Upper lobe of left lung (tissue), 6 donors: ENCODE measurements around the gene RAB20. TPM values are rescaled to one million over a fixed set of nuclear protein-coding genes. Genes with fewer than 3 reads are reported as not detected.
A peak's percentile ranks its signal among the peaks of the same experiment; 100 is the strongest.

Source experiments
- ATAC-seq, 2 donors: fragments of 200-7000 bp; cut with Tn5 transposase; one replicate each; pipeline ENCODE4 v1.9.1; 2022; ENCODE audit warnings: mild to moderate bottlenecking in 2 of 2, moderate library complexity in 2 of 2; ENCODE audit not compliant: low FRiP score in 2 of 2
- DNase-seq, 2 donors: peaks; one replicate each; pipeline ENCODE4 v3.0.0-alpha.2; 2019 to 2020
- H3K27ac ChIP-seq, 4 donors: fragments of 200-600 bp; sonication (generic); one replicate each; pipeline ENCODE4 v1.5.1; 2016 to 2019
- H3K27me3 ChIP-seq, 4 donors: fragments of 200-600 bp; sonication (generic); one replicate each; pipeline ENCODE4 v1.5.1; 2017 to 2019
- H3K36me3 ChIP-seq, 4 donors: fragments of 200-600 bp; sonication (generic); one replicate each; pipeline ENCODE4 v1.5.1; 2016 to 2019
- H3K4me1 ChIP-seq, 4 donors: fragments of 200-600 bp; sonication (generic); one replicate each; pipeline ENCODE4 v1.5.1; 2018 to 2019
- H3K4me3 ChIP-seq, 4 donors: fragments of 200-600 bp; sonication (generic); one replicate each; pipeline ENCODE4 v1.5.1; 2017 to 2019; ENCODE audit warnings: mild to moderate bottlenecking in 2 of 4, moderate library complexity in 1 of 4
- H3K9me3 ChIP-seq, 4 donors: fragments of 200-600 bp; sonication (generic); one replicate each; pipeline ENCODE4 v1.5.1; 2018 to 2019
- EP300 ChIP-seq, 4 donors: sonication (generic); formaldehyde crosslinking; IDR thresholded peaks; one replicate each; pipeline ENCODE4 v1.5.1; 2017; ENCODE audit warnings: antibody characterized with exemption in 4 of 4, control low read depth in 2 of 4
- POLR2A ChIP-seq, 4 donors: fragments of 450-650 bp; IDR thresholded peaks; one replicate each; pipeline ENCODE4 v1.5.1; 2016 to 2017; ENCODE audit warnings: antibody characterized with exemption in 4 of 4, mild to moderate bottlenecking in 2 of 4
- POLR2AphosphoS5 ChIP-seq, 2 donors: sonication (generic); formaldehyde crosslinking; IDR thresholded peaks; one replicate each; pipeline ENCODE4 v1.5.1; 2017; ENCODE audit warnings: antibody characterized with exemption in 2 of 2
- WGBS, 2 donors: methylation state at CpG; one replicate each; pipeline ENCODE4 v1.1.5; 2017 to 2018; 5-methylcytosine and 5-hydroxymethylcytosine counted together
- total RNA-seq, 6 donors: library from RNA; depleted of rRNA in 4 of 6; stranded (reverse); fragments of >200 nt in 4 of 6; gene quantifications; one replicate each; pipeline versions ENCODE4 v1.1.0 to v1.2.1, GENCODE V29; 2016 to 2021
- TF ChIP-seq, protein P1 (sequence below), 6 experiments: fragments of 450-650 bp in 4 of 6; fragments of 200-600 bp in 2 of 6; sonication (generic) in 2 of 6; IDR thresholded peaks; one replicate each; pipeline ENCODE4 v1.5.1; 2016 to 2019; ENCODE audit warnings: antibody characterized with exemption in 6 of 6
- donor health status: DM: no; HTN: no; CAD: no; lungs with moderate emphysema.
- donor health status: DM: no; HTN: yes; CAD: no; lungs with severe emphysema.

The RAB20 gene
- total RNA-seq, 6 donors from 2014 or later, result 46.7 to 80.7 (median 57.8) TPM

DNA sequence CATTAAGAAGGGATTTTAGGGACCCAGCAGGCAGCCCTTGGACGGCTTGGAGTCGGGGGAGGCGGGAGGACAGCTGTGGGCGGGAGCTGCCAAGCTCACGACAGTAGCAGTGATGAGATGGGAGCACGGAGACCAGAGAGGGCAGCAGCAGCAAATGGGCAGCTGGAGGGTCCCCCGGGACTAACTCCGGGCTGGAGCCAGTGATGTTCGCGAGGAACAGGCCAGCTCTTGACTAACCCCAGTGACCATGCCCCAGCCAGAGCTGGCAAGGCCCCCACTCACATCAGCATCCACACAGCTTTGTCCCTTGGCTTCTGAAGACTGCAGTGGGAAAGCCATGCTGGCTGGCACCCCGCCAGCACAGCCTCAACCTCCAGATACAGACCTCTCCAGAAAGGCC lies 81.9 kb downstream of the RAB20 start:
- no peak overlapping the region for H3K4me3 ChIP-seq
- peaks cover 6 to 91% (median 42%) of the 10 kb centered on the region in 4 donors for H3K36me3 ChIP-seq
- H3K27ac ChIP-seq, result peak overlapping the region in 3 of 4 donors; percentile 19 to 32 (median 30)
- no peak for TF ChIP-seq POLR2AphosphoS5 (IDR thresholded peaks at IDR 0.05)
- no peak for TF ChIP-seq EP300 (IDR thresholded peaks at IDR 0.05)
- TF ChIP-seq POLR2A (IDR thresholded peaks at IDR 0.05), result no peak
- TF ChIP-seq, protein P1, sequence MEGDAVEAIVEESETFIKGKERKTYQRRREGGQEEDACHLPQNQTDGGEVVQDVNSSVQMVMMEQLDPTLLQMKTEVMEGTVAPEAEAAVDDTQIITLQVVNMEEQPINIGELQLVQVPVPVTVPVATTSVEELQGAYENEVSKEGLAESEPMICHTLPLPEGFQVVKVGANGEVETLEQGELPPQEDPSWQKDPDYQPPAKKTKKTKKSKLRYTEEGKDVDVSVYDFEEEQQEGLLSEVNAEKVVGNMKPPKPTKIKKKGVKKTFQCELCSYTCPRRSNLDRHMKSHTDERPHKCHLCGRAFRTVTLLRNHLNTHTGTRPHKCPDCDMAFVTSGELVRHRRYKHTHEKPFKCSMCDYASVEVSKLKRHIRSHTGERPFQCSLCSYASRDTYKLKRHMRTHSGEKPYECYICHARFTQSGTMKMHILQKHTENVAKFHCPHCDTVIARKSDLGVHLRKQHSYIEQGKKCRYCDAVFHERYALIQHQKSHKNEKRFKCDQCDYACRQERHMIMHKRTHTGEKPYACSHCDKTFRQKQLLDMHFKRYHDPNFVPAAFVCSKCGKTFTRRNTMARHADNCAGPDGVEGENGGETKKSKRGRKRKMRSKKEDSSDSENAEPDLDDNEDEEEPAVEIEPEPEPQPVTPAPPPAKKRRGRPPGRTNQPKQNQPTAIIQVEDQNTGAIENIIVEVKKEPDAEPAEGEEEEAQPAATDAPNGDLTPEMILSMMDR (IDR thresholded peaks at IDR 0.05), result no peak
- 86 to 91% methylated on average over 11 of the region's 11 CpGs for WGBS, 2 donors
- DNase-seq, result no peak
- no peak for ATAC-seq
- no peaks in the 10 kb centered on the region for H3K9me3 ChIP-seq
- H3K4me1 ChIP-seq, result peaks cover 0 to 5% (median 4%) of the 10 kb centered on the region in 4 donors
- H3K27me3 ChIP-seq, result no peaks in the 10 kb centered on the region

- H3K27ac ChIP-seq, result peak overlapping the region in 3 of 4 donors; percentile 30 to 36 (median 32)
- 89 to 90% methylated on average over 6 of the region's 6 CpGs for WGBS, 2 donors
- no peaks in the 10 kb centered on the region for H3K27me3 ChIP-seq
Observed at GRCh38 chr13:110479215-110479545, 82.3 kb downstream of the RAB20 start.

GRCh38 chr13:110478405-110479214 lies 82.9 kb downstream of the RAB20 start:
- peak in 1 of 2 donors; percentile 54 for DNase-seq
- ATAC-seq, result peak in 1 of 2 donors; percentile 52
- no peak for TF ChIP-seq EP300 (IDR thresholded peaks at IDR 0.05)
- no peak for TF ChIP-seq POLR2A (IDR thresholded peaks at IDR 0.05)
- no peak for TF ChIP-seq POLR2AphosphoS5 (IDR thresholded peaks at IDR 0.05)
- TF ChIP-seq, protein P1 (IDR thresholded peaks at IDR 0.05), result no peak
- H3K9me3 ChIP-seq, result no peaks in the 10 kb centered on the region
- peak overlapping the region in 3 of 4 donors; percentile 30 to 36 (median 32) for H3K27ac ChIP-seq
- H3K4me3 ChIP-seq, result no peak overlapping the region
- peaks cover 0 to 91% (median 41%) of the 10 kb centered on the region in 4 donors for H3K36me3 ChIP-seq
- H3K27me3 ChIP-seq, result no peaks in the 10 kb centered on the region
- H3K4me1 ChIP-seq, result peaks cover 0 to 7% (median 5%) of the 10 kb centered on the region in 4 donors
- 91% methylated on average over 13 to 16 of the region's 16 CpGs for WGBS, 2 donors

More at GRCh38 chr13:110479215-110479545, 82.3 kb downstream of the RAB20 start:
- Histone ChIP-seq H3K4me3 (no peak overlapping the region), H3K36me3 (peaks cover 1 to 91% (median 40%) of the 10 kb centered on the region in 4 donors), H3K9me3 (no peaks in the 10 kb centered on the region), H3K4me1 (peaks cover 0 to 7% (median 5%) of the 10 kb centered on the region in 4 donors)
- DNase-seq (no peak), ATAC-seq (no peak)
- TF ChIP-seq POLR2A (IDR thresholded peaks at IDR 0.05) (no peak), EP300 (IDR thresholded peaks at IDR 0.05) (no peak), POLR2AphosphoS5 (IDR thresholded peaks at IDR 0.05) (no peak)
- TF ChIP-seq, protein P1 (IDR thresholded peaks at IDR 0.05), result no peak

DNA sequence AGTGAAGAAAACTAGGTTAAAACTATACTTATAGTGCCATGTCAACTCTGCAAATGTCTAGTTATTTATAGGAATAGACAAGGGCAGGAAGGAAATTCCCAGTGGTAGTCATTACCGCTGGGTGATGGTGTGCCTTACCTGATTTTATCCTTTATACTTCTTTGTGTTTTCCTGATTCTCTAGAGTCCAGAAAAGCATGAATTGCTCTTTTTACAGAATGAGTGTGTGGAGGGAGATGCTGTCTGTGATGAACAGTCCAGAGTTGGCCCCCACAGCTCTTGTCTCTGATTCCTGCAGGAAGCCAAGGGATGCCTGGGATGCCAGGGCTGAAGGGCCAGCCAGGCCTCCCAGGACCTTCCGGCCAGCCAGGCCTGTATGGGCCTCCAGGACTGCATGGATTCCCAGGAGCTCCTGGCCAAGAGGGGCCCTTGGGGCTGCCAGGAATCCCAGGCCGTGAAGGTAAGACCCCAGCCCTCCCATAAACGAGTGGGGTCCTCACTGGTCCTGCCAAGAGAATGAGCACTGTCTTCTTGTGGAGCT lies 83.7 kb downstream of the RAB20 start:
- WGBS, 2 donors, result 77 to 79% methylated on average over 1 to 4 of the region's 4 CpGs
- ATAC-seq, result no peak
- no peak for TF ChIP-seq POLR2AphosphoS5 (IDR thresholded peaks at IDR 0.05)
- TF ChIP-seq POLR2A (IDR thresholded peaks at IDR 0.05), result no peak
- TF ChIP-seq, protein P1 (IDR thresholded peaks at IDR 0.05), result no peak
- TF ChIP-seq EP300 (IDR thresholded peaks at IDR 0.05), result no peak

More for the DNA sequence above, 83.7 kb downstream of the RAB20 start:
- no peaks in the 10 kb centered on the region for H3K9me3 ChIP-seq
- no peak for DNase-seq
- H3K27me3 ChIP-seq, result no peaks in the 10 kb centered on the region
- peak overlapping the region in 1 of 4 donors; percentile 41 for H3K27ac ChIP-seq
- H3K4me3 ChIP-seq, result no peak overlapping the region
- peaks cover 0 to 91% (median 40%) of the 10 kb centered on the region in 4 donors for H3K36me3 ChIP-seq
- H3K4me1 ChIP-seq, result peaks cover 0 to 7% (median 5%) of the 10 kb centered on the region in 4 donors
